GM10266 (cell line): Measurements from ENCODE around the gene EXOC3.

Experiments
- DNase-seq: peaks from one replicate; pipeline ENCODE4 v3.0.0; 2012; ENCODE audit errors: extremely low spot score
- CTCF ChIP-seq: IDR thresholded peaks from 2 replicates; pipeline ENCODE4 v1.5.1; 2012; ENCODE audit warnings: mild to moderate bottlenecking, low read depth; ENCODE audit not compliant: control insufficient read depth, insufficient read depth; ENCODE audit errors: missing control alignments

The EXOC3 gene

GRCh38 chr5:448766-449090 lies 5.8 kb downstream of the EXOC3 start:
- TF ChIP-seq CTCF: no peak
- DNase-seq: no peak

DNA sequence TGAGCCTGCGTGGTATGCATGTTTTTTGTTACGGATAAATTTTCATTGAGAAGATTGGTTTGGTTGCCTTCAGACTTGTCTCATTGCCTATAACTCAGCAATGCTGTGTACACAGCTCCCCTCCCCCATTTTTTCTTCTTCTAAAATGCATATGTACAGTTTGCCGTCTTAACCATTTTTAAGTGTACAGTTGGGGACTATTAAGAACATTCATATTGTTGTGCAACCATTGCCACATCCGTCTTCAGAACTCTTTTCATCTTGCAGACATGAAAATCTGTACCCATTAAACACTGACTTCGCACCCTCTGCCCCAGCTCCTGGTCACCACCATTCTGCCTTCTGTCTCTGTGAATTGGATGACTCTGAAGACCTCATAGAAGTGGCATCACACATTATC lies 6.2 kb downstream of the EXOC3 start:
- TF ChIP-seq CTCF: no peak
- DNase-seq: no peak

DNA sequence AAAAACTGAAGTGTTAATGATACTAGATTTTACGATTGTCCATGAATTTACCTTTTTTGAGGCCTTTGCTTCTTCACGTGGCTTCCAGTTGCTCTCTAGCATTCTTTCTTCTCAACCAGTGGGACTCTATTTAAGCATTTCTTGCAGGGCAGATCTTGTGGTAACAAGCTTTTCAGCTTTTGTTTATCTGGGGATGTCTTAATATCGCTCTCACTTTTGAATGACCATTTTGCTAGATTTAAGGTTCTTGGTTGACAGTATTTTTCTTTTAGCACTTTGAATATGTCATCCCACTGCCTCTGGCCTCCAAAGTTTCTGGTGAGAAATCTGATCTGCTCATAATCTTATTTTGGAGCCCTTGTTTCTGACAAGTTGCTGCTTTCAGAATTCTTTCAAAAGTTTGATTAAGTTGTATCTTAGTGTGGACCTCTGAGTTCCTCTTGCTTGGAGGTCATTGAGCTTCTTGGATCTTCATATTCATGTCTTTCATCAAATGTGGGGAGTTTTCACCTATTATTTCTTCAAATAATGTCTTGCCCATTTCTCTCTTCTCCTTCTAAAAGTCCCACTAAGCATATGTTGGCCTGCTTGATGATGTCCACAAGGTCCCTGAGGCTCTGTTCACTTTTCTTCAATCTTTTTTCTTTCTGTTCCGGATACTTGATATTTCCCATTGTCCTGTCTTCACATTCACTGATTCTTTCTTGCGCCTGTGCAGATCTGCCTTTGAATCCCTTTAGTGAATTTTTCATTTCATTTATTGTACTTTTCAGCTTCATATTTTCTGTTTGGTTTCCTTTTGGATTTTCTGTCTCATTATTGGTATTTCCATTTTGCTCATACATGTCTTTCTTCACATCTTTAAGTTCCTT lies 8.8 kb downstream of the EXOC3 start:
- TF ChIP-seq CTCF: no peak
- no peak for DNase-seq

DNA sequence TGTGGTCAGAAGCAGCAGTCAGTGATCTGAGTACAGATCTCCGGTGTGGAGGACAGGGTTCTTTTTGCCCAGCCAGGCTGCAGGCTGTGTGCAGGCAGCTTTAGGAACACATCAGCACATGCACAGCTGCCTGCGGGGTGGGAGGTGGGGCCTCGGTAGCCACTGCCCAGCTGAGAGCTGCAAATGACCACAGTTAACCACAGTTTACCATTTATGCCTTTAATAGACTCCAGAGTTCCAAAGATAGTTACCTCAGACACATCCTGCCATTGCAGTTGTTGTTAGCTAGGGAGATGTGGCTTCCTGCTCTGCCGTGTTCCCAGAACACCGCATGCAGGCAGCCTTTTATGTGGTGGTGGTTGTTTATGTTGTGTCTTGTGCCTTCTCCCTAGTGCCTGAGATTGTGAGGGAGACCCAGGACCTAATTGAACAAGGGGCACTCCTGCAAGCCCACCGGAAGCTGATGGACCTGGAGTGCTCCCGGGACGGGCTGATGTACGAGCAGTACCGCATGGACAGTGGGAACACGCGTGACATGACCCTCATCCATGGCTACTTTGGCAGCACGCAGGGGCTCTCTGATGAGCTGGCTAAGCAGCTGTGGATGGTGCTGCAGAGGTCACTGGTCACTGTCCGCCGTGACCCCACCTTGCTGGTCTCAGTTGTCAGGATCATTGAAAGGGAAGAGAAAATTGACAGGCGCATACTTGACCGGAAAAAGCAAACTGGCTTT lies 10.2 kb downstream of the EXOC3 start:
- no peak for DNase-seq
- TF ChIP-seq CTCF: no peak

DNA sequence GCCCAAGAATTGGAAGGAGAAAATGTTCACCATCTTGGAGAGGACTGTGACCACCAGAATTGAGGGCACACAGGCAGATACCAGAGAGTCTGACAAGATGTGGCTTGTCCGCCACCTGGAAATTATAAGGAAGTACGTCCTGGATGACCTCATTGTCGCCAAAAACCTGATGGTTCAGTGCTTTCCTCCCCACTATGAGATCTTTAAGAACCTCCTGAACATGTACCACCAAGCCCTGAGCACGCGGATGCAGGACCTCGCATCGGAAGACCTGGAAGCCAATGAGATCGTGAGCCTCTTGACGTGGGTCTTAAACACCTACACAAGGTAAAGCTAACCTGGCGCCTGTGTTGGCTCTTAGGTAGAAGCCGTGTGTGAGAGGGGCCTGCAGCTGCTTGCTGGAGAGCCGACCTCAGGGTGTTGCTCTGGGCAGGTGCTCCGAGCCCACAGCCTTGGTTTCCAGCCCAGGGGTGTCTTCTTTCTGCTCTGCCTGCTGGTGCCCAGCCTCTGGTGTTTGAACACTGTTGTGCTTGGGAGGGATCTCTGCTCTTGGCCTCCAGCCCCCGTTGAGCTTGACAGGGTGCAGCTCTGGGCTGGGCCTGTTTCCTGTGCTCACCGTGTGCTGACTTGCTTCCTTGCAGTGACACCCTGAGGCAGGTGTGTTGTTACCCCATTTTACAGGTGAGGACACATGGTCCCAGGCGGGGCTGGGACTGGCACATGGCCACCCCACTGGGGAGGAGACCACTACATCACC lies 10.9 kb downstream of the EXOC3 start:
- TF ChIP-seq CTCF: no peak
- no peak for DNase-seq

DNA sequence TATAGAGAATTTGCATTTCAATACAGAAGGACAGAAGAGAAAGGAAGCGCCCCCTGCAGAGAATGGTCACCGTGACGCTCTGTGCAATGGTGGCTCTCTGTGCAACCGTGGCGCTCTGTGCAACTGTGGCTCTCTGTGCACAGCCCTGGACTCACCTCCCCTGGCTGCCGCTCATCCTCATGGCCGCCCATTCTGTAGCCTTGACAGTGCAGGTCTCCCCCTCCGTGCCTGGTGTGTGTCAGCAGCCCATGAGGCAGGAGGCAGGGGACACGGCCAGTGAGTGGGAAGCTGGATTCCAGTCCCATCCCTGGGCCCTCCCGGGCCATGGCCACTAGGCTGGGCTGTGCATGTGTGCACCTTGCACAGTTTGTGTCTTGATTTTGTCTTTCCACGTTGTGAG lies 12.0 kb downstream of the EXOC3 start:
- TF ChIP-seq CTCF: no peak

More for the DNA sequence above, 12.0 kb downstream of the EXOC3 start:
- no peak for DNase-seq
